H9 (cell line): ENCODE measurements around the gene TTC12. TPM values are rescaled to one million over a fixed set of nuclear protein-coding genes. Genes with fewer than 3 reads are reported as not detected.

Experiments
- DNase-seq: peaks from one replicate; pipeline ENCODE4 v3.0.0-alpha.2; 2017
- H2AFZ ChIP-seq: one replicate; pipeline ENCODE4 v1.6.1; 2013; ENCODE audit warnings: mild to moderate bottlenecking, low read length, control low read depth, moderate library complexity
- H2AK5ac ChIP-seq: 2 replicates; pipeline ENCODE4 v1.6.1; 2013; ENCODE audit warnings: low read length, control low read depth, mixed read lengths; ENCODE audit not compliant: insufficient read length
- H2BK120ac ChIP-seq: one replicate; pipeline ENCODE4 v1.6.1; 2013; ENCODE audit warnings: low read depth, mild to moderate bottlenecking, low read length, control low read depth, inconsistent platforms; ENCODE audit not compliant: poor library complexity, severe bottlenecking
- H2BK12ac ChIP-seq: 2 replicates; pipeline ENCODE4 v1.6.1; 2013; ENCODE audit warnings: low read length, control low read depth, mixed read lengths, low read depth; ENCODE audit not compliant: insufficient read length
- H2BK15ac ChIP-seq: 2 replicates; pipeline ENCODE4 v1.6.1; 2013; ENCODE audit warnings: low read depth, low read length, control low read depth
- H2BK20ac ChIP-seq: one replicate; pipeline ENCODE4 v1.6.1; 2013; ENCODE audit warnings: low read depth, mild to moderate bottlenecking, low read length, control low read depth, inconsistent platforms; ENCODE audit not compliant: poor library complexity, severe bottlenecking
- H2BK5ac ChIP-seq: 2 replicates; pipeline ENCODE4 v1.6.1; 2013; ENCODE audit warnings: low read length, control low read depth, mixed read lengths; ENCODE audit not compliant: insufficient read length
- H3K14ac ChIP-seq: 2 replicates; pipeline ENCODE4 v1.6.1; 2013; ENCODE audit warnings: low read length, control low read depth; ENCODE audit not compliant: insufficient read depth
- H3K18ac ChIP-seq: 2 replicates; pipeline ENCODE4 v1.6.1; 2013; ENCODE audit warnings: low read depth, mild to moderate bottlenecking, mixed read lengths, low read length, control low read depth; ENCODE audit not compliant: insufficient read length
- H3K23ac ChIP-seq: 2 replicates; pipeline ENCODE4 v1.6.1; 2013; ENCODE audit warnings: low read length, control low read depth, mixed read lengths, low read depth; ENCODE audit not compliant: insufficient read length
- H3K23me2 ChIP-seq: 2 replicates; pipeline ENCODE4 v1.6.1; 2013; ENCODE audit warnings: low read depth, mild to moderate bottlenecking, mixed read lengths, low read length, control low read depth; ENCODE audit not compliant: insufficient read length, poor library complexity, severe bottlenecking
- H3K27ac ChIP-seq: 2 replicates; pipeline ENCODE4 v1.5.1; 2013; ENCODE audit warnings: low read length, control low read depth, mixed read lengths, low read depth; ENCODE audit not compliant: insufficient read length
- H3K27me3 ChIP-seq: 2 replicates; pipeline ENCODE4 v1.6.1; 2013; ENCODE audit warnings: low read length, control low read depth, inconsistent platforms; ENCODE audit not compliant: insufficient read depth
- H3K4ac ChIP-seq: 2 replicates; pipeline ENCODE4 v1.6.1; 2013; ENCODE audit warnings: low read depth, mild to moderate bottlenecking, control low read depth, inconsistent platforms, low read length, moderate library complexity
- H3K4me1 ChIP-seq: 2 replicates; pipeline ENCODE4 v1.6.1; 2013; ENCODE audit warnings: low read length, control low read depth, inconsistent platforms; ENCODE audit not compliant: insufficient read depth
- H3K4me2 ChIP-seq: 2 replicates; pipeline ENCODE4 v1.6.1; 2013; ENCODE audit warnings: low read length, control low read depth, mixed read lengths; ENCODE audit not compliant: insufficient read length, insufficient read depth
- H3K56ac ChIP-seq: 2 replicates; pipeline ENCODE4 v1.6.1; 2013; ENCODE audit warnings: low read depth, mild to moderate bottlenecking, mixed read lengths, low read length, control low read depth; ENCODE audit not compliant: insufficient read length
- H3K79me1 ChIP-seq: 2 replicates; pipeline ENCODE4 v1.6.1; 2013; ENCODE audit warnings: low read depth, mild to moderate bottlenecking, moderate library complexity, low read length, control low read depth, inconsistent platforms; ENCODE audit not compliant: insufficient read depth, poor library complexity, severe bottlenecking
- H3K79me2 ChIP-seq: 2 replicates; pipeline ENCODE4 v1.6.1; 2013; ENCODE audit warnings: low read length, control low read depth, inconsistent platforms; ENCODE audit not compliant: insufficient read depth
- H3K9ac ChIP-seq: 2 replicates; pipeline ENCODE4 v1.6.1; 2013; ENCODE audit warnings: low read length, control low read depth, mixed read lengths; ENCODE audit not compliant: insufficient read length; ENCODE audit errors: extremely low read depth
- H3K9me3 ChIP-seq: one replicate; pipeline ENCODE4 v1.6.1; 2013; ENCODE audit warnings: low read depth, low read length, inconsistent platforms; ENCODE audit not compliant: control insufficient read depth
- H3T11ph ChIP-seq: one replicate; pipeline ENCODE4 v1.6.1; 2013; ENCODE audit warnings: mild to moderate bottlenecking, low read length, control low read depth, inconsistent platforms
- H4K20me1 ChIP-seq: one replicate; pipeline ENCODE4 v1.6.1; 2013; ENCODE audit not compliant: control insufficient read depth, insufficient read length, insufficient read depth
- H4K5ac ChIP-seq: 2 replicates; pipeline ENCODE4 v1.6.1; 2013; ENCODE audit warnings: low read depth, mild to moderate bottlenecking, mixed read lengths, low read length, control low read depth; ENCODE audit not compliant: insufficient read length
- H4K8ac ChIP-seq: replicated peaks from 2 replicates; pipeline ENCODE4 v1.6.1; 2013; ENCODE audit warnings: low read length, control low read depth, mixed read lengths, low read depth; ENCODE audit not compliant: insufficient read length
- H4K91ac ChIP-seq: 2 replicates; pipeline ENCODE4 v1.6.1; 2013; ENCODE audit warnings: low read depth, mild to moderate bottlenecking, moderate library complexity, mixed read lengths, low read length, control low read depth; ENCODE audit not compliant: insufficient read length
- H3K27ac Mint-ChIP-seq, 3 experiments: 2 replicates in 2 of 3; 3 replicates in 1 of 3; pipeline ENCODE4 v1.8.0; 2020 to 2021; ENCODE audit warnings: mixed read lengths in 3 of 3, mild to moderate bottlenecking in 1 of 3, moderate library complexity in 1 of 3
- H3K27me3 Mint-ChIP-seq: 2 replicates; pipeline ENCODE4 v1.8.0; 2021; ENCODE audit warnings: low read depth, mild to moderate bottlenecking, moderate library complexity, mixed read lengths
- H3K36me3 Mint-ChIP-seq, 3 experiments: 2 replicates in 2 of 3; 3 replicates in 1 of 3; pipeline ENCODE4 v1.8.0; 2020 to 2021; ENCODE audit warnings: low read depth in 3 of 3, mixed read lengths in 3 of 3; ENCODE audit not compliant: insufficient read depth in 1 of 3
- H3K4me1 Mint-ChIP-seq, 2 experiments: 2 replicates each; pipeline ENCODE4 v1.8.0; 2020; ENCODE audit warnings: mixed read lengths in 2 of 2
- H3K4me3 Mint-ChIP-seq, 2 experiments: 2 replicates in 1 of 2; 3 replicates in 1 of 2; pipeline ENCODE4 v1.8.0; 2020 to 2021; ENCODE audit warnings: mild to moderate bottlenecking in 2 of 2, mixed read lengths in 2 of 2, moderate library complexity in 1 of 2
- H3K9me3 Mint-ChIP-seq, 2 experiments: 2 replicates in 1 of 2; 3 replicates in 1 of 2; pipeline ENCODE4 v1.8.0; 2020; ENCODE audit warnings: mild to moderate bottlenecking in 2 of 2, mixed read lengths in 2 of 2, moderate library complexity in 1 of 2
- WGBS: extraction: QIAGEN DNeasy Blood & Tissue Kit; methylation state at CpG from one replicate; pipeline ENCODE4 v1.1.7; 2013; ENCODE audit warnings: missing lambda C conversion rate, low lambda C conversion rate, mixed read lengths; ENCODE audit not compliant: insufficient read length; ENCODE audit errors: extremely low coverage; 5-methylcytosine and 5-hydroxymethylcytosine counted together
- total RNA-seq: library from RNA; stranded (reverse); gene quantifications from 2 replicates; pipeline ENCODE4 v1.2.1, GENCODE V29; 2021
- TF ChIP-seq, protein P1 (sequence below): fragments of 200-600 bp; sonication (generic); conservative IDR thresholded peaks from 3 replicates; pipeline ENCODE4 v1.8.0; 2021; ENCODE audit warnings: antibody characterized with exemption, mild to moderate bottlenecking

The TTC12 gene
- total RNA-seq, 1 experiment from 2014 or later = 8.3 TPM

- Histone ChIP-seq H3K4me1 (no peaks in the 10 kb centered on the region), H3K23me2 (no peaks in the 10 kb centered on the region), H2AFZ (no peak overlapping the region), H2AK5ac (no peak overlapping the region), H3K79me2 (no peaks in the 10 kb centered on the region), H3K14ac (no peak overlapping the region), H3K23ac (no peak overlapping the region), H3K4ac (no peak overlapping the region), H2BK15ac (no peak overlapping the region), H2BK20ac (no peak overlapping the region), H2BK5ac (no peak overlapping the region), H3T11ph (no peak overlapping the region), H3K4me2 (no peak overlapping the region), H2BK12ac (no peak overlapping the region), H3K27ac (no peak overlapping the region), H2BK120ac (no peak overlapping the region), H4K8ac (no peak overlapping the region), H4K91ac (no peak overlapping the region), H3K9ac (no peak overlapping the region), H3K27me3 (no peaks in the 10 kb centered on the region), H3K9me3 (no peaks in the 10 kb centered on the region), H3K56ac (no peak overlapping the region), H3K18ac (no peak overlapping the region), H4K20me1 (no peaks in the 10 kb centered on the region), H3K79me1 (no peaks in the 10 kb centered on the region), H4K5ac (no peak overlapping the region)
- DNase-seq = no peak
- Mint-ChIP-seq H3K27ac (no peak overlapping the region), H3K36me3 (no peaks in the 10 kb centered on the region), H3K9me3 (no peaks in the 10 kb centered on the region), H3K27me3 (peaks cover 3% of the 10 kb centered on the region; the same call in 1 of the 2 replicates), H3K4me3 (no peak overlapping the region), H3K4me1 (peaks cover 10 to 23% of the 10 kb centered on the region in 2 experiments)
- no CpG with 5 or more reads among the region's 3 CpGs for WGBS
- TF ChIP-seq, protein P1, sequence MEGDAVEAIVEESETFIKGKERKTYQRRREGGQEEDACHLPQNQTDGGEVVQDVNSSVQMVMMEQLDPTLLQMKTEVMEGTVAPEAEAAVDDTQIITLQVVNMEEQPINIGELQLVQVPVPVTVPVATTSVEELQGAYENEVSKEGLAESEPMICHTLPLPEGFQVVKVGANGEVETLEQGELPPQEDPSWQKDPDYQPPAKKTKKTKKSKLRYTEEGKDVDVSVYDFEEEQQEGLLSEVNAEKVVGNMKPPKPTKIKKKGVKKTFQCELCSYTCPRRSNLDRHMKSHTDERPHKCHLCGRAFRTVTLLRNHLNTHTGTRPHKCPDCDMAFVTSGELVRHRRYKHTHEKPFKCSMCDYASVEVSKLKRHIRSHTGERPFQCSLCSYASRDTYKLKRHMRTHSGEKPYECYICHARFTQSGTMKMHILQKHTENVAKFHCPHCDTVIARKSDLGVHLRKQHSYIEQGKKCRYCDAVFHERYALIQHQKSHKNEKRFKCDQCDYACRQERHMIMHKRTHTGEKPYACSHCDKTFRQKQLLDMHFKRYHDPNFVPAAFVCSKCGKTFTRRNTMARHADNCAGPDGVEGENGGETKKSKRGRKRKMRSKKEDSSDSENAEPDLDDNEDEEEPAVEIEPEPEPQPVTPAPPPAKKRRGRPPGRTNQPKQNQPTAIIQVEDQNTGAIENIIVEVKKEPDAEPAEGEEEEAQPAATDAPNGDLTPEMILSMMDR = no peak
Observed at GRCh38 chr11:113409526-113409925, 95.1 kb downstream of the TTC12 start.
